ENCODE data around the gene ZNF280A. TPM values are rescaled to one million over a fixed set of nuclear protein-coding genes. Genes with fewer than 3 reads are reported as not detected.
"Not testable (repeated sequence)": the region's sequence is repeated elsewhere in the genome, so short reads cannot be mapped to it uniquely, and the experiment has no call there.

ZNF280A gene
- total RNA-seq, 1 experiment from 2014 or later, result 0.10 TPM

- in situ Hi-C loops (cut with HindIII; ENCODE audit: low pct_unique_long_range_greater_than_20kb, low sequenced_read_pairs), result no loop called here
- no peaks in the 10 kb centered on the region for H3K4me1 ChIP-seq (ENCODE audit: control insufficient read depth, insufficient read depth, low read length)
- TF ChIP-seq POLR2AphosphoS5 (IDR thresholded peaks at IDR 0.05; ENCODE audit: low read depth, low read length) (no peak), CTCF (IDR thresholded peaks at IDR 0.05) (no peak), REST (IDR thresholded peaks at IDR 0.05; ENCODE audit: insufficient read depth in 1 of 2, low read depth in 2 of 2, low read length in 1 of 2) (no peak), TCF7L2 (IDR thresholded peaks at IDR 0.05; ENCODE audit: low read depth, low read length) (no peak), SIN3A (IDR thresholded peaks at IDR 0.05; ENCODE audit: borderline replicate concordance, insufficient read depth, low read depth, low read length) (no peak)
- intact Hi-C loops (cut with micrococcal nuclease; ENCODE audit: unreplicated experiment), result no loop called here
- no peaks in the 10 kb centered on the region for H3K27me3 ChIP-seq (ENCODE audit: control insufficient read depth, insufficient read depth, low read length)
- H3K27ac ChIP-seq (ENCODE audit: low read length), result no peak overlapping the region
- DNase-seq (ENCODE audit: low read depth, low spot score) (no peak), ATAC-seq (no peak)
- no peaks in the 10 kb centered on the region for H3K9me3 ChIP-seq (ENCODE audit: control insufficient read depth, insufficient read depth, low read depth, low read length)
- no peaks in the 10 kb centered on the region for H3K36me3 ChIP-seq (ENCODE audit: control insufficient read depth, insufficient read depth, low read length)
- POLR2A ChIA-PET, result no interaction called here
- H3K4me3 ChIP-seq (ENCODE audit: low read depth in 2 of 2, low read length in 2 of 2), result no peak overlapping the region
- CTCF ChIA-PET, result interaction anchor here (0.5 kb wide), 1 partner anchor 43 kb away, joined by 3 read pairs; no protein-coding TSS in a partner anchor
- no TSS peak for BruUV-seq (replicated peaks)
Measured at GRCh38 chr22:22533417-22533816, 13.3 kb upstream of the ZNF280A start.

- DNase-seq (ENCODE audit: low read depth, low spot score); H3K9me3 ChIP-seq (ENCODE audit: control insufficient read depth, insufficient read depth, low read depth, low read length); POLR2A ChIA-PET; H3K4me1 ChIP-seq (ENCODE audit: control insufficient read depth, insufficient read depth, low read length); H3K4me3 ChIP-seq (ENCODE audit: low read depth in 2 of 2, low read length in 2 of 2); H3K36me3 ChIP-seq (ENCODE audit: control insufficient read depth, insufficient read depth, low read length); BruUV-seq (replicated peaks); ATAC-seq; H3K27ac ChIP-seq (ENCODE audit: low read length); intact Hi-C loops (cut with micrococcal nuclease; ENCODE audit: unreplicated experiment); H3K27me3 ChIP-seq (ENCODE audit: control insufficient read depth, insufficient read depth, low read length); in situ Hi-C loops (cut with HindIII; ENCODE audit: low pct_unique_long_range_greater_than_20kb, low sequenced_read_pairs): not testable (repeated sequence)
- CTCF ChIA-PET, result interaction anchor here (0.5 to 0.6 kb wide), 2 partner anchors 26 to 44 kb away, joined by 3 read pairs; no protein-coding TSS in a partner anchor
Measured at GRCh38 chr22:22532547-22533071, 12.5 kb upstream of the ZNF280A start.

- ATAC-seq (no peak), DNase-seq (ENCODE audit: low read depth, low spot score) (no peak)
- BruUV-seq (replicated peaks), result no TSS peak
- no peaks in the 10 kb centered on the region for H3K27me3 ChIP-seq (ENCODE audit: control insufficient read depth, insufficient read depth, low read length)
- no peak for TF ChIP-seq POLR2AphosphoS5 (IDR thresholded peaks at IDR 0.05; ENCODE audit: low read depth, low read length)
- TF ChIP-seq CTCF (IDR thresholded peaks at IDR 0.05), result no peak
- no peak overlapping the region for H3K27ac ChIP-seq (ENCODE audit: low read length)
- no peaks in the 10 kb centered on the region for H3K36me3 ChIP-seq (ENCODE audit: control insufficient read depth, insufficient read depth, low read length)
- H3K4me3 ChIP-seq (ENCODE audit: low read depth in 2 of 2, low read length in 2 of 2), result no peak overlapping the region
- no peaks in the 10 kb centered on the region for H3K9me3 ChIP-seq (ENCODE audit: control insufficient read depth, insufficient read depth, low read depth, low read length)
- in situ Hi-C loops (cut with HindIII; ENCODE audit: low pct_unique_long_range_greater_than_20kb, low sequenced_read_pairs) (no loop called here), intact Hi-C loops (cut with micrococcal nuclease; ENCODE audit: unreplicated experiment) (no loop called here)
- POLR2A ChIA-PET, result no interaction called here
- H3K4me1 ChIP-seq (ENCODE audit: control insufficient read depth, insufficient read depth, low read length), result no peaks in the 10 kb centered on the region
- CTCF ChIA-PET, result no interaction called here
Measured at GRCh38 chr22:22531770-22532546, 11.9 kb upstream of the ZNF280A start.

Measured in Panc1 (cell line).